Vagina (tissue), 2 donors: Measurements from ENCODE around the gene UGT2B28.

Experiments
- CTCF ChIP-seq, 3 experiments: fragments of 450-650 bp in 2 of 3; fragments of 200-600 bp in 1 of 3; sonication (generic) in 1 of 3; IDR thresholded peaks; one replicate each; pipeline ENCODE4 v1.5.1; 2017 to 2019; ENCODE audit warnings: antibody characterized with exemption in 3 of 3, mild to moderate bottlenecking in 2 of 3, moderate library complexity in 2 of 3
- POLR2A ChIP-seq, 2 donors: fragments of 450-650 bp; IDR thresholded peaks; one replicate each; pipeline ENCODE4 v1.6.1; 2017; ENCODE audit warnings: antibody characterized with exemption in 2 of 2, mild to moderate bottlenecking in 2 of 2, moderate library complexity in 2 of 2
- POLR2AphosphoS5 ChIP-seq, 2 donors: sonication (generic); formaldehyde crosslinking; IDR thresholded peaks; one replicate each; pipeline ENCODE4 v1.9.0; 2017; ENCODE audit warnings: antibody characterized with exemption in 2 of 2, mild to moderate bottlenecking in 2 of 2, low read depth in 1 of 2; ENCODE audit not compliant: insufficient read depth in 1 of 2

GRCh38 chr4:69321153-69321729, 41.0 kb downstream of the UGT2B28 start:
- TF ChIP-seq CTCF (IDR thresholded peaks at IDR 0.05) (no peak), POLR2A (IDR thresholded peaks at IDR 0.05) (no peak), POLR2AphosphoS5 (IDR thresholded peaks at IDR 0.05; ENCODE audit: insufficient read depth in 1 of 2, low read depth in 1 of 2) (no peak)
